Mesenchymal stem cell (in vitro differentiated cells and primary cell): Measurements from ENCODE around the gene KLHL11.
A peak's percentile ranks its signal among the peaks of the same experiment; 100 is the strongest.

Experiments
- DNase-seq: peaks from one replicate; pipeline ENCODE4 v3.0.0-alpha.2; 2013
- H2AFZ ChIP-seq: one replicate; pipeline ENCODE4 v1.6.1; 2013; ENCODE audit warnings: low read depth, mild to moderate bottlenecking, control low read depth, inconsistent platforms, low read length, moderate library complexity
- H2AK5ac ChIP-seq: 2 replicates; pipeline ENCODE4 v1.6.1; 2013; ENCODE audit warnings: low read length, moderate library complexity, mild to moderate bottlenecking, inconsistent platforms; ENCODE audit not compliant: severe bottlenecking
- H2BK120ac ChIP-seq: one replicate; pipeline ENCODE4 v1.6.1; 2013; ENCODE audit warnings: low read depth, mild to moderate bottlenecking, inconsistent platforms, low read length, moderate library complexity
- H2BK12ac ChIP-seq, 2 experiments: one replicate each; pipeline ENCODE4 v1.6.1; 2013; ENCODE audit warnings: inconsistent platforms in 2 of 2, low read length in 2 of 2, mild to moderate bottlenecking in 2 of 2, moderate library complexity in 2 of 2, control low read depth in 1 of 2
- H2BK15ac ChIP-seq: one replicate; pipeline ENCODE4 v1.6.1; 2013; ENCODE audit warnings: mild to moderate bottlenecking, low read depth, inconsistent platforms; ENCODE audit not compliant: poor library complexity, severe bottlenecking
- H2BK5ac ChIP-seq: 2 replicates; pipeline ENCODE4 v1.6.1; 2013; ENCODE audit warnings: low read depth, mild to moderate bottlenecking, low read length, control low read depth, inconsistent platforms; ENCODE audit not compliant: poor library complexity, severe bottlenecking
- H3K14ac ChIP-seq, 2 experiments: one replicate each; pipeline ENCODE4 v1.6.1; 2013; ENCODE audit warnings: inconsistent platforms in 2 of 2, low read length in 2 of 2, control low read depth in 1 of 2, mild to moderate bottlenecking in 1 of 2, moderate library complexity in 1 of 2
- H3K18ac ChIP-seq, 2 experiments: one replicate each; pipeline ENCODE4 v1.6.1; 2013; ENCODE audit warnings: inconsistent platforms in 2 of 2, low read length in 2 of 2, control low read depth in 1 of 2, low read depth in 1 of 2, mild to moderate bottlenecking in 1 of 2
- H3K23ac ChIP-seq, 2 experiments: one replicate each; pipeline ENCODE4 v1.6.1; 2013; ENCODE audit warnings: inconsistent platforms in 2 of 2, low read length in 2 of 2, mild to moderate bottlenecking in 2 of 2, moderate library complexity in 2 of 2, control low read depth in 1 of 2
- H3K27ac ChIP-seq: 2 replicates; pipeline ENCODE4 v1.5.1; 2013; ENCODE audit warnings: mild to moderate bottlenecking, moderate library complexity, low read length, control low read depth, inconsistent platforms; ENCODE audit not compliant: poor library complexity, severe bottlenecking
- H3K27me3 ChIP-seq, 2 experiments: 2 replicates each; pipeline versions ENCODE4 v1.6.1 to v1.7.0; 2013; ENCODE audit warnings: low read length in 2 of 2, mild to moderate bottlenecking in 2 of 2, moderate library complexity in 2 of 2, control low read depth in 1 of 2, inconsistent platforms in 1 of 2; ENCODE audit not compliant: control insufficient read depth in 1 of 2, insufficient read depth in 1 of 2
- H3K36me3 ChIP-seq, 2 experiments: 2 replicates each; pipeline versions ENCODE4 v1.6.1 to v1.7.0; 2013; ENCODE audit warnings: low read length in 2 of 2, control low read depth in 1 of 2, inconsistent platforms in 1 of 2, low read depth in 1 of 2, mild to moderate bottlenecking in 1 of 2; ENCODE audit not compliant: insufficient read depth in 2 of 2, control insufficient read depth in 1 of 2
- H3K4ac ChIP-seq, 2 experiments: one replicate each; pipeline ENCODE4 v1.6.1; 2013; ENCODE audit warnings: inconsistent platforms in 2 of 2, low read length in 2 of 2, mild to moderate bottlenecking in 2 of 2, moderate library complexity in 2 of 2, control low read depth in 1 of 2, low read depth in 1 of 2
- H3K4me1 ChIP-seq: 2 replicates; pipeline ENCODE4 v1.6.1; 2013; ENCODE audit warnings: low read depth, low read length, control low read depth; ENCODE audit not compliant: control insufficient read depth, insufficient read depth
- H3K4me2 ChIP-seq: 2 replicates; pipeline ENCODE4 v1.6.1; 2013; ENCODE audit warnings: low read length, mild to moderate bottlenecking, inconsistent platforms; ENCODE audit not compliant: poor library complexity, severe bottlenecking
- H3K4me3 ChIP-seq, 2 experiments: 2 replicates each; pipeline versions ENCODE4 v1.5.1 to v1.7.0; 2013; ENCODE audit warnings: low read length in 2 of 2, mild to moderate bottlenecking in 2 of 2, control low read depth in 1 of 2, low read depth in 1 of 2; ENCODE audit not compliant: insufficient read depth in 1 of 2
- H3K79me1 ChIP-seq: replicated peaks from 2 replicates; pipeline ENCODE4 v1.6.1; 2013; ENCODE audit warnings: mild to moderate bottlenecking, control low read depth, low read length, inconsistent platforms; ENCODE audit not compliant: poor library complexity, severe bottlenecking
- H3K9ac ChIP-seq: 2 replicates; pipeline ENCODE4 v1.7.0; 2013; ENCODE audit warnings: mild to moderate bottlenecking, low read length, moderate library complexity
- H3K9me3 ChIP-seq: 2 replicates; pipeline ENCODE4 v1.7.0; 2013; ENCODE audit warnings: mild to moderate bottlenecking, low read length; ENCODE audit not compliant: control insufficient read depth
- H4K8ac ChIP-seq: one replicate; pipeline ENCODE4 v1.6.1; 2013; ENCODE audit warnings: inconsistent platforms, mild to moderate bottlenecking, low read length, moderate library complexity
- H4K91ac ChIP-seq: one replicate; pipeline ENCODE4 v1.6.1; 2013; ENCODE audit warnings: mild to moderate bottlenecking, low read length, inconsistent platforms
- WGBS: methylation state at CpG from one replicate; pipeline ENCODE4 v1.1.7; 2013; ENCODE audit warnings: mixed read lengths; 5-methylcytosine and 5-hydroxymethylcytosine counted together

KLHL11 gene

DNA sequence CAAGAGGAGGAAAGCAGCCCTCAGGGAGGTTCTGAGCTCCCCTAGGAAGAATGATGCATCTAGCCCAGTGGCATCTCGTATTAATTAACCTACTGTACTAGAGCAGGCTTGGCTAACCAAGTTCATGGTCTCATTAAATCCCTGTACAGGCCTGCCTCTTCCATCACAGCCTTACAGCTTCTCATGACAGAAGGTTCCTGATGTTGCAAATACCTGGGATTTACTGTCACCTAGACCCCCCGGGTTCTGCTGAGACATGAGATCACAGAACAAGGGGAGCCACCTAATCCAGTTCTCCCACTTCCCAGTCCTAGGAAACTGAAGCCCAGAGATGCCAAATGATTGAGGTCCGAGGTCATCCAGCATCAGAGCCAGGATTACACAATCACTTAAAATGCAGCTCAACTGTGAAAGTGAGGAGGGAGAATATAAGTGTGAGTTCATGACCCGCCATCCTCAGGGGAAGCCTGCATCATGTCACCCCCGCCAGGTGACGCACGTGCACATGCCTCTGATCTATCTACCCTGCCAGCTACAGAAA, 29.6 kb upstream of the KLHL11 start:
- DNase-seq: peak; percentile 72
- Histone ChIP-seq H3K27ac (peak overlapping the region; percentile 90), H3K4me2 (no peak overlapping the region), H2AK5ac (peak overlapping the region; percentile 55), H2BK15ac (no peak overlapping the region), H3K18ac (no peak overlapping the region), H2AFZ (no peak overlapping the region), H3K4ac (no peak overlapping the region), H3K4me1 (peaks cover 22% of the 10 kb centered on the region), H3K79me1 (peaks cover 29% of the 10 kb centered on the region), H3K23ac (no peak overlapping the region), H3K36me3 (peaks cover 80 to 83% of the 10 kb centered on the region in 2 experiments), H2BK5ac (peak overlapping the region; percentile 87), H2BK12ac (no peak overlapping the region), H4K8ac (no peak overlapping the region), H3K4me3 (peak overlapping the region in 1 of 2 experiments; percentile 19), H3K9ac (peak overlapping the region; percentile 67), H3K9me3 (no peaks in the 10 kb centered on the region), H4K91ac (no peak overlapping the region), H3K27me3 (no peaks in the 10 kb centered on the region), H2BK120ac (no peak overlapping the region), H3K14ac (no peak overlapping the region)
- WGBS: 53% methylated on average over 6 of the region's 7 CpGs

DNA sequence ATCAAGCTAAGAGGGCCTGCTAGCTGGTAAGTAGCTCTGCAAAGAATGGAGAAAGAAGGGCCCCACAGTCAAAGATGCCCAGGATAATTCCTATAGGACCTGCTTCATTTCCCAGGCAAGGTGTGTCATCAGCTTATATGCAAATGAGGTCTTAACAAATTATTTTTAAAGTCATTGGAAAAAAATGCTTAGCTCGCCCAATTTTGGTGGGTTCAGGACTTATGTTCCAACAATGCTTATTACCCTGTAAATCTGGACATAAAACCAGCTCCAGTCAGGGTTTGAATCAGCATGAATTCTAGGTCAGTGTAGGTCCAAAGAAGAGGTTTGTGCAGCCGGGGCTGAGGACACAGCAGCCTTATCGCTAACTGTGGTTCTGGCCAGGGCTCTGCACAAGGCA, 28.2 kb upstream of the KLHL11 start:
- no peak overlapping the region for H3K23ac ChIP-seq
- H3K27me3 ChIP-seq: no peaks in the 10 kb centered on the region
- no peak overlapping the region for H2BK12ac ChIP-seq

GRCh38 chr17:41892021-41892376, 26.8 kb upstream of the KLHL11 start:
- no peak overlapping the region for H3K9ac ChIP-seq
- H3K4me1 ChIP-seq: peaks cover 20% of the 10 kb centered on the region
- no peak overlapping the region for H4K91ac ChIP-seq
- H3K4me3 ChIP-seq: no peak overlapping the region
- peak overlapping the region in 1 of 2 experiments; percentile 26 for H3K18ac ChIP-seq
- H2AK5ac ChIP-seq: no peak overlapping the region
- H3K4me2 ChIP-seq: no peak overlapping the region
- no peak overlapping the region for H3K23ac ChIP-seq
- no peak overlapping the region for H4K8ac ChIP-seq
- H2BK120ac ChIP-seq: no peak overlapping the region
- H3K4ac ChIP-seq: no peak overlapping the region
- over 99% methylated on average over 4 of the region's 4 CpGs for WGBS
- H3K36me3 ChIP-seq: peaks cover 82 to 83% of the 10 kb centered on the region in 2 experiments
- no peaks in the 10 kb centered on the region for H3K27me3 ChIP-seq
- no peak overlapping the region for H2BK12ac ChIP-seq
- DNase-seq: no peak
- no peaks in the 10 kb centered on the region for H3K9me3 ChIP-seq
- no peak overlapping the region for H2AFZ ChIP-seq
- no peak overlapping the region for H3K14ac ChIP-seq
- H3K79me1 ChIP-seq: peaks cover 33% of the 10 kb centered on the region
- H2BK15ac ChIP-seq: no peak overlapping the region
- H3K27ac ChIP-seq: peak overlapping the region; percentile 13
- H2BK5ac ChIP-seq: no peak overlapping the region

More for the DNA sequence above, 28.2 kb upstream of the KLHL11 start:
- H3K14ac ChIP-seq: no peak overlapping the region
- no peak overlapping the region for H3K4me2 ChIP-seq
- peak overlapping the region; percentile 40 for H2AK5ac ChIP-seq
- H3K18ac ChIP-seq: no peak overlapping the region
- no peak overlapping the region for H4K91ac ChIP-seq
- H4K8ac ChIP-seq: peak overlapping the region; percentile 7
- H3K9ac ChIP-seq: no peak overlapping the region
- H2BK120ac ChIP-seq: no peak overlapping the region
- peaks cover 20% of the 10 kb centered on the region for H3K4me1 ChIP-seq
- no peak overlapping the region for H3K4me3 ChIP-seq
- H2BK15ac ChIP-seq: no peak overlapping the region
- H3K79me1 ChIP-seq: peaks cover 27% of the 10 kb centered on the region
- DNase-seq: no peak
- H2BK5ac ChIP-seq: no peak overlapping the region
- no peak overlapping the region for H3K4ac ChIP-seq
- no peaks in the 10 kb centered on the region for H3K9me3 ChIP-seq
- WGBS: 100% methylated on average over 3 of the region's 3 CpGs
- peaks cover 80 to 83% of the 10 kb centered on the region in 2 experiments for H3K36me3 ChIP-seq
- H3K27ac ChIP-seq: no peak overlapping the region
- H2AFZ ChIP-seq: no peak overlapping the region

DNA sequence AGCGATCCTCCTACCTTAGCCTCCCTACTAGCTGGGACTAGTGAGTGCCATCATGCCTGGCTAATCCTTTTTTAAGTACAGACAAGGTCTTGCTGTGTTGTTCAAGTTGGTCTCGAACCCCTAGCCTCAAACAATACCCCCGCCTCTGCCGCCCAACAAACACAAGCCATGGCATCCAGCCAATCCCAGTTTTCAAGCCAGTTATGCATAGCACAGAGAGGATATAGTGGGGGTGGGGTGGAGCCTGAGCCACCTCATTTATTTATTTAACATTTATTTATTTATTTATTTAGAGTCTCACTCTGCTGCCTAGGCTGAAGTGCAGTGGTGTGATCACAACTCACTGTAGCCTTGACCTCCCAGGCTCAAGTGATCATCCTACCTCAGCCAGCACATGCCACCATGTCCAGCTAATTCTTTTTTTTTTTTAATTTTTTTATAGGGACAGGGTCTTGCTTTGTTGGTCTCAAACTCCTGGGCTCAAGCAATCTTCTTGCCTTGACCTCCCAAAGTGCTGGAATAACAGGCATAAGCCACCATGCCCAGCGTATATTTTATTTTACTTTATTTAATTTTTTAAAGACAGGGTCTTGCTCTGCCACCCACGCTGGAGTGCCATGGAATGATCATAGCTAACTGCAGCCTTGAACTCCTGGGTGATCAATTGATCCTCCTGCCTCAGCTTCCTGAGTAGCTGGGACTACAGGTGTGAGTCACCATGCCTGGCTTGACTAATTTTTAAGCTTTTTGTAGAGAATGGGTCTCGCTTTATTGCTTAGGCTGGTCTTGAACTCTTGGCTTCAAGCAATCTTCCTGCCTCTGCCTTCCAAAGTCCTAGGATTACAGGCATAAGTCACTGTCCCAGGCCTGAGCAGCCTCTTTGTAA, 26.2 kb upstream of the KLHL11 start:
- no peak overlapping the region for H2BK5ac ChIP-seq
- 94% methylated on average over 4 of the region's 7 CpGs for WGBS
- no peak overlapping the region for H3K4me2 ChIP-seq
- H3K4ac ChIP-seq: no peak overlapping the region
- H3K9me3 ChIP-seq: no peaks in the 10 kb centered on the region
- H4K91ac ChIP-seq: no peak overlapping the region
- H2BK15ac ChIP-seq: no peak overlapping the region
- H3K14ac ChIP-seq: no peak overlapping the region
- peak overlapping the region in 1 of 2 experiments; percentile 26 for H3K18ac ChIP-seq
- H3K23ac ChIP-seq: no peak overlapping the region
- H3K27me3 ChIP-seq: no peaks in the 10 kb centered on the region
- no peak overlapping the region for H2BK12ac ChIP-seq
- peaks cover 82 to 83% of the 10 kb centered on the region in 2 experiments for H3K36me3 ChIP-seq
- H3K4me1 ChIP-seq: peaks cover 19% of the 10 kb centered on the region
- no peak overlapping the region for H2BK120ac ChIP-seq
- H2AK5ac ChIP-seq: no peak overlapping the region
- H2AFZ ChIP-seq: no peak overlapping the region
- H4K8ac ChIP-seq: no peak overlapping the region
- H3K4me3 ChIP-seq: no peak overlapping the region
- H3K9ac ChIP-seq: no peak overlapping the region
- peaks cover 35% of the 10 kb centered on the region for H3K79me1 ChIP-seq
- H3K27ac ChIP-seq: peak overlapping the region; percentile 15
- no peak for DNase-seq
